RKO (cell line): ENCODE measurements around the gene CEACAM18.

Experiments
- DNase-seq: peaks from one replicate; pipeline ENCODE4 v3.0.0-alpha.2; 2016; ENCODE audit warnings: low spot score

CEACAM18 gene

DNA sequence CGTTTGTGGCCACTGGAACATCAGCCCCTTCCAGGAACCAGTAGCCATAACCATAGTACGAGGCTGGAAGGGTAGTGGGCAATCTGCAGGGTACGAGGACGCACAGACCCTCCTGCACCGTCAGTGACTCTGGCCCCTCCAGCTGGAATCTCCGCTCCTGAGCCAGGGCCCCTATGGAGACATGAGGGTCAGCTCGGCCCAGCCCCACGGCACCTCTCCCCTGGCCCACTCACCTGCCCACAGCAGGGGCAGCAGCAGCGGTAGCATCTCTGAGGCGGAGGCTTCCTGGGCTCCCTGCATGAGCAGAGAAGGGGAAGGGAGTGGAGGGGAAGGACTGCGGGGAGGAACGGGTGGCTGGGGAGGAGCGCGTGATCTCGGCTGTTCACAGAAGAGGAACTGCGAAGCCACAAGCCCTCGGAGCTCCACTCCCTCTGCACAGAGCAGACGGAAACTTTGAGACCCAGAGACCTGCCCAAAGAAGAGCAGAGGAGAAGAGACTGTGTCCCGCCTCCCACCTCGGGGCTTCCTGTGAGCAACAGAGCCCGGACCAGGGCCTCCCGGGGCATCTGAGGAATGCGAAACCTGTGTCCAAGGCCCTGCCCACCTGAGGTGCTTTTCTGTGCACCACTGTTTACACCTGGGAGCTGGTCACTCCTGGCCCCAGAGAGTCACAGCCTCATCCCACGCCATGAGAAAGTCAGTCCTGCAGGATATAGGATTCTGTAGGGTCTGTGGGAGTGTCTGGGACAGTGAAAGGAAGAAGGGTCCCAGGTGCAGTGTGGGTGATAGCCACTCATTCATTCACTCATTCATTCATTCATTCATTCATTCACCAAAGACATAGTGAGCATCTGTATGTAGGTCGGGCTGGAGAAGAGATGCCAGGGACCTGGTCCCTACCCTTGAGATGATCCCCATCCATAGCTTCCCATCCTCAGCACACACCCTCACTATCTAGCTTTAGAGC is 53.3 kb downstream of the CEACAM18 start, which contains the start of gene SIGLEC6:
Gene SIGLEC6, minus strand, starts transcription at position 322 of the 967 bp plus-strand sequence. Its CDS starts 22 bp downstream, at position 300.
- DNase-seq: no peak

- DNase-seq: no peak
Observed at GRCh38 chr19:51535535-51535934, 57.2 kb downstream of the CEACAM18 start.

GRCh38 chr19:51539821-51540366 is 61.6 kb downstream of the CEACAM18 start:
- DNase-seq: no peak
